Measurements from ENCODE around the gene SLITRK5. TPM values are rescaled to one million over a fixed set of nuclear protein-coding genes. Genes with fewer than 3 reads are reported as not detected.

SLITRK5 gene
- total RNA-seq, 1 donor from 2014 or later = 1.8 TPM

GRCh38 chr13:87667686-87668085 lies 3.5 kb upstream of the SLITRK5 start:
- Mint-ChIP-seq H3K27ac (ENCODE audit: unreplicated experiment) (no peak overlapping the region), H3K27me3 (ENCODE audit: unreplicated experiment) (peaks cover 2% of the 10 kb centered on the region), H3K9me3 (ENCODE audit: unreplicated experiment) (peaks cover 4% of the 10 kb centered on the region), H3K4me3 (ENCODE audit: unreplicated experiment) (no peak overlapping the region), H3K4me1 (ENCODE audit: low read depth, unreplicated experiment) (peaks cover 2% of the 10 kb centered on the region), H3K36me3 (ENCODE audit: unreplicated experiment) (no peaks in the 10 kb centered on the region)
- no peak for DNase-seq
- TF ChIP-seq CTCF (IDR thresholded peaks at IDR 0.05; ENCODE audit: partially characterized antibody, unreplicated experiment) = no peak

- no peak for DNase-seq
- H3K36me3 Mint-ChIP-seq (ENCODE audit: unreplicated experiment) = no peaks in the 10 kb centered on the region
- H3K27ac Mint-ChIP-seq (ENCODE audit: unreplicated experiment) = no peak overlapping the region
- H3K9me3 Mint-ChIP-seq (ENCODE audit: unreplicated experiment) = peaks cover 13% of the 10 kb centered on the region
- H3K4me1 Mint-ChIP-seq (ENCODE audit: low read depth, unreplicated experiment) = peaks cover 8% of the 10 kb centered on the region
- H3K27me3 Mint-ChIP-seq (ENCODE audit: unreplicated experiment) = peaks cover 13% of the 10 kb centered on the region
- TF ChIP-seq CTCF (IDR thresholded peaks at IDR 0.05; ENCODE audit: partially characterized antibody, unreplicated experiment) = peak; percentile 56
- H3K4me3 Mint-ChIP-seq (ENCODE audit: unreplicated experiment) = no peak overlapping the region
Measured at GRCh38 chr13:87669379-87669978, 1.7 kb upstream of the SLITRK5 start.

GRCh38 chr13:87671753-87672605 lies 808 bp downstream of the SLITRK5 start:
- peaks cover 21% of the 10 kb centered on the region for H3K27me3 Mint-ChIP-seq (ENCODE audit: unreplicated experiment)
- peak; percentile 65 for DNase-seq
- H3K4me1 Mint-ChIP-seq (ENCODE audit: low read depth, unreplicated experiment) = peaks cover 6% of the 10 kb centered on the region
- H3K4me3 Mint-ChIP-seq (ENCODE audit: unreplicated experiment) = peak overlapping the region; percentile 91
- peak overlapping the region; percentile 45 for H3K27ac Mint-ChIP-seq (ENCODE audit: unreplicated experiment)
- peaks cover 13% of the 10 kb centered on the region for H3K9me3 Mint-ChIP-seq (ENCODE audit: unreplicated experiment)
- H3K36me3 Mint-ChIP-seq (ENCODE audit: unreplicated experiment) = peaks cover 8% of the 10 kb centered on the region
- no peak for TF ChIP-seq CTCF (IDR thresholded peaks at IDR 0.05; ENCODE audit: partially characterized antibody, unreplicated experiment)

- peaks cover 29% of the 10 kb centered on the region for H3K27me3 Mint-ChIP-seq (ENCODE audit: unreplicated experiment)
- no peak overlapping the region for H3K27ac Mint-ChIP-seq (ENCODE audit: unreplicated experiment)
- H3K4me1 Mint-ChIP-seq (ENCODE audit: low read depth, unreplicated experiment) = peaks cover 14% of the 10 kb centered on the region
- peaks cover 13% of the 10 kb centered on the region for H3K9me3 Mint-ChIP-seq (ENCODE audit: unreplicated experiment)
- DNase-seq = peak; percentile 55
- peak overlapping the region; percentile 96 for H3K4me3 Mint-ChIP-seq (ENCODE audit: unreplicated experiment)
- no peak for TF ChIP-seq CTCF (IDR thresholded peaks at IDR 0.05; ENCODE audit: partially characterized antibody, unreplicated experiment)
- H3K36me3 Mint-ChIP-seq (ENCODE audit: unreplicated experiment) = peaks cover 8% of the 10 kb centered on the region
Measured at GRCh38 chr13:87674247-87674738, 3.1 kb downstream of the SLITRK5 start.

- no peak for TF ChIP-seq CTCF (IDR thresholded peaks at IDR 0.05; ENCODE audit: partially characterized antibody, unreplicated experiment)
- Mint-ChIP-seq H3K9me3 (ENCODE audit: unreplicated experiment) (peaks cover 13% of the 10 kb centered on the region), H3K27ac (ENCODE audit: unreplicated experiment) (no peak overlapping the region), H3K27me3 (ENCODE audit: unreplicated experiment) (peaks cover 29% of the 10 kb centered on the region), H3K36me3 (ENCODE audit: unreplicated experiment) (peaks cover 8% of the 10 kb centered on the region), H3K4me3 (ENCODE audit: unreplicated experiment) (no peak overlapping the region), H3K4me1 (ENCODE audit: low read depth, unreplicated experiment) (peaks cover 14% of the 10 kb centered on the region)
- DNase-seq = no peak
Measured at GRCh38 chr13:87675851-87676250, 4.7 kb downstream of the SLITRK5 start.

Measured in glutamatergic neuron (in vitro differentiated cells).